ENCODE data around the gene FMNL2.

FMNL2 gene

GRCh38 chr2:152626911-152627339, 292.0 kb downstream of the FMNL2 start:
- no peak overlapping the region for H3K4me3 ChIP-seq (ENCODE audit: low read depth, low read length)
- in situ Hi-C loops (cut with HindIII; ENCODE audit: low pct_ligation_motif_present, low sequenced_read_pairs), result loop anchor here (25.0 kb wide), 1 partner anchor 440 kb away; the partner anchor contains the start of gene STAM2
- H3K27me3 ChIP-seq (replicated peaks), result no peaks in the 10 kb centered on the region
- no peak for DNase-seq
- TF ChIP-seq, protein P1, sequence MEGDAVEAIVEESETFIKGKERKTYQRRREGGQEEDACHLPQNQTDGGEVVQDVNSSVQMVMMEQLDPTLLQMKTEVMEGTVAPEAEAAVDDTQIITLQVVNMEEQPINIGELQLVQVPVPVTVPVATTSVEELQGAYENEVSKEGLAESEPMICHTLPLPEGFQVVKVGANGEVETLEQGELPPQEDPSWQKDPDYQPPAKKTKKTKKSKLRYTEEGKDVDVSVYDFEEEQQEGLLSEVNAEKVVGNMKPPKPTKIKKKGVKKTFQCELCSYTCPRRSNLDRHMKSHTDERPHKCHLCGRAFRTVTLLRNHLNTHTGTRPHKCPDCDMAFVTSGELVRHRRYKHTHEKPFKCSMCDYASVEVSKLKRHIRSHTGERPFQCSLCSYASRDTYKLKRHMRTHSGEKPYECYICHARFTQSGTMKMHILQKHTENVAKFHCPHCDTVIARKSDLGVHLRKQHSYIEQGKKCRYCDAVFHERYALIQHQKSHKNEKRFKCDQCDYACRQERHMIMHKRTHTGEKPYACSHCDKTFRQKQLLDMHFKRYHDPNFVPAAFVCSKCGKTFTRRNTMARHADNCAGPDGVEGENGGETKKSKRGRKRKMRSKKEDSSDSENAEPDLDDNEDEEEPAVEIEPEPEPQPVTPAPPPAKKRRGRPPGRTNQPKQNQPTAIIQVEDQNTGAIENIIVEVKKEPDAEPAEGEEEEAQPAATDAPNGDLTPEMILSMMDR (IDR thresholded peaks at IDR 0.05; ENCODE audit: low read depth, low read length, missing control alignments), result no peak
- peaks cover 12% of the 10 kb centered on the region for H3K36me3 ChIP-seq (replicated peaks)
- H3K27ac ChIP-seq, result no peak overlapping the region

DNA sequence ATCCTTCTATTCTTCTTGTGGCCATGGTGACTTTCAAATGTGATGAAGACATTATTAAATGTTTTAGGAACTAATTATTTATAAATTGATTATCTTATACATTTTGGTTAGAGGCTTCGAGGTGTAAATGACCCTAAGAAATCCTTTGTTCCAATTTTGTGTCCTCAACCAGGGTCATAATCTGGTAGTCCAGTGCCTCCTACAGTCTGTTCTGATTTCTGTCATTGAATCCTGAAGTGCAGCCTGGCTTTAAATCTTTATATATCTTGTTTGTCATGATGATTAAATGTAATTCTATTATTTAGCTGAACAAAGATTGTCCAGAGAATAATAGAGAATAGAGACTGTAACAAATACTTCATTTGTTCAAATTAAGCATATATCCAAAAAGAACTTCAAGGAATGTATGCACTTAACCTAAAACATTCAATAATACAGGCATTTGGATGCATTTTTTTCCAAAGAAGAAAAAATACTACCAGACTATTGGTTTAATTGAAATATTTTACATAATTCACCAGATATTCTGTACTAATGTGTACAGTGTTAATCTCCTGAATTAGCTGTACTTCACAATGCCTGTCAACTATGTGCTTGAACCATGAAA, 292.5 kb downstream of the FMNL2 start:
- DNase-seq, result peak; percentile 23
- TF ChIP-seq, protein P1 (IDR thresholded peaks at IDR 0.05; ENCODE audit: low read depth, low read length, missing control alignments), result peak; percentile 70
- H3K27me3 ChIP-seq (replicated peaks), result no peaks in the 10 kb centered on the region
- H3K27ac ChIP-seq, result no peak overlapping the region
- in situ Hi-C loops (cut with HindIII; ENCODE audit: low pct_ligation_motif_present, low sequenced_read_pairs), result loop anchor here (25.0 kb wide), 1 partner anchor 440 kb away; the partner anchor contains the start of gene STAM2
- peaks cover 17% of the 10 kb centered on the region for H3K36me3 ChIP-seq (replicated peaks)
- no peak overlapping the region for H3K4me3 ChIP-seq (ENCODE audit: low read depth, low read length)

DNA sequence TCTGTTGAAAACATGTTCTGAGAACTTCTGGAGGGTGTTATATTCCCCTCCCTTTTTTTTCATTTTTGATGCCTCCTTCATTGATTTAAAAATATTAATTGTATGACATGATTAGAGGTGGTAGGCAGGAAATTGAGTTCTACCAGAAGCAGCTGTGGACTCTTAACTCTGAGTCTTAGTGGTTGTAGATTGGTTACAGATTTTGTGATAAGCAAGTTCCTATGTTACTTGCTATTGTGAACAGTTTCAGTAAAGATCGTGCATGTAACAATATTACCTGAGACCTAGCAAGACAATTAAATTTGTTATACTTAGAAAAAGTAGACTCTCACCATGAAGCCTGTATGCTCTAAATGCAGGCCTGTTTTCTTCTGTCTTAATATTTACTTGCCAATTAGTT, 294.2 kb downstream of the FMNL2 start:
- in situ Hi-C loops (cut with HindIII; ENCODE audit: low pct_ligation_motif_present, low sequenced_read_pairs), result loop anchor here (25.0 kb wide), 1 partner anchor 442 kb away; the partner anchor contains the start of gene STAM2
- Histone ChIP-seq H3K36me3 (replicated peaks) (peaks cover 18% of the 10 kb centered on the region), H3K27me3 (replicated peaks) (no peaks in the 10 kb centered on the region), H3K4me3 (ENCODE audit: low read depth, low read length) (no peak overlapping the region), H3K27ac (no peak overlapping the region)
- no peak for DNase-seq
- TF ChIP-seq, protein P1 (IDR thresholded peaks at IDR 0.05; ENCODE audit: low read depth, low read length, missing control alignments), result no peak

DNA sequence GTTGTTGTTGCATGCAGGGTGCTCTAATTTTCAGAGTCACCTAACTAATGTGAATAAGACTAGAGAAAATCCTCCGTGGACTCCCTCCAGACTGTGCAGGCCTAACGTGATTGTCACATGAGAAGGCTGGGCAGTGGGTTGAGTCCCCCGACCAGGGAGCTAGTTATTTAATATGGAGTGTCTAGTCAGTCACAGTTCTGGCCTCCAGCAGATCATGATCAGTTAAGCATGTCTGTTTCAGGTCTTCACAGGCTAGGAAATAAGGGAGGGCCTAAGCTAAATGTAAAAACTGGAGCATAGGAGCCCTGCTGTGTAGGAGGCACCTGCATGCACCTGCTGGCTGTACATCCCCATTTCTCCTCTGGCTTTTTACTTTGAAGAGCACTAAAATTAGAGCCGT, 295.5 kb downstream of the FMNL2 start:
- no peak for DNase-seq
- Histone ChIP-seq H3K4me3 (ENCODE audit: low read depth, low read length) (no peak overlapping the region), H3K27ac (no peak overlapping the region), H3K27me3 (replicated peaks) (no peaks in the 10 kb centered on the region), H3K36me3 (replicated peaks) (peaks cover 18% of the 10 kb centered on the region)
- in situ Hi-C loops (cut with HindIII; ENCODE audit: low pct_ligation_motif_present, low sequenced_read_pairs), result loop anchor here (25.0 kb wide), 1 partner anchor 443 kb away; the partner anchor contains the start of gene STAM2
- TF ChIP-seq, protein P1 (IDR thresholded peaks at IDR 0.05; ENCODE audit: low read depth, low read length, missing control alignments), result no peak

GRCh38 chr2:152632736-152633135, 297.8 kb downstream of the FMNL2 start:
- DNase-seq, result no peak
- H3K27me3 ChIP-seq (replicated peaks), result no peaks in the 10 kb centered on the region
- TF ChIP-seq, protein P1 (IDR thresholded peaks at IDR 0.05; ENCODE audit: low read depth, low read length, missing control alignments), result no peak
- in situ Hi-C loops (cut with HindIII; ENCODE audit: low pct_ligation_motif_present, low sequenced_read_pairs), result loop anchor here (25.0 kb wide), 1 partner anchor 445 kb away; the partner anchor contains the start of gene STAM2
- peaks cover 22% of the 10 kb centered on the region for H3K36me3 ChIP-seq (replicated peaks)
- H3K27ac ChIP-seq, result no peak overlapping the region
- no peak overlapping the region for H3K4me3 ChIP-seq (ENCODE audit: low read depth, low read length)

All from brain microvascular endothelial cell (primary cell).